Ovary (tissue), 9 donors: Measurements from ENCODE around the gene CLDN18. TPM values are rescaled to one million over a fixed set of nuclear protein-coding genes. Genes with fewer than 3 reads are reported as not detected.

Source experiments
- DNase-seq, 5 donors: peaks; one replicate each; pipeline ENCODE4 v3.0.0-alpha.2; 2019 to 2020
- H3K27ac ChIP-seq, 2 donors: fragments of 200-600 bp; one replicate each; pipeline versions ENCODE4 v1.5.1 to v1.8.0; 2019 to 2022
- H3K27me3 ChIP-seq: fragments of 200-600 bp; one replicate; pipeline ENCODE4 v1.8.0; 2022
- H3K36me3 ChIP-seq: fragments of 200-600 bp; sonication (generic); one replicate; pipeline ENCODE4 v1.5.1; 2019
- H3K4me1 ChIP-seq: one replicate; pipeline ENCODE4 v1.8.1; 2013; ENCODE audit warnings: mild to moderate bottlenecking, moderate library complexity; ENCODE audit not compliant: insufficient read depth
- H3K4me3 ChIP-seq: fragments of 200-600 bp; sonication (generic); one replicate; pipeline ENCODE4 v1.5.1; 2017
- H3K9me3 ChIP-seq, 2 donors: fragments of 200-600 bp in 1 of 2; sonication (generic) in 1 of 2; one replicate each; pipeline versions ENCODE4 v1.5.1 to v1.8.1; 2013 to 2019; ENCODE audit warnings: mild to moderate bottlenecking in 1 of 2, moderate library complexity in 1 of 2
- EP300 ChIP-seq: sonication (generic); formaldehyde crosslinking; IDR thresholded peaks from one replicate; pipeline ENCODE4 v1.6.1; 2017; ENCODE audit warnings: antibody characterized with exemption
- POLR2A ChIP-seq: fragments of 450-650 bp; IDR thresholded peaks from one replicate; pipeline ENCODE4 v1.6.1; 2017; ENCODE audit warnings: antibody characterized with exemption, mild to moderate bottlenecking, moderate library complexity
- WGBS, 3 donors: extraction: QIAGEN DNeasy Blood & Tissue Kit in 1 of 3; methylation state at CpG; one replicate each; pipeline versions ENCODE4 v1.1.5 to v1.1.7; 2013 to 2017; 5-methylcytosine and 5-hydroxymethylcytosine counted together
- intact Hi-C, 4 donors: fragments of 100-400 bp; cut with DNase I; formaldehyde crosslinking; loops; one replicate each; pipeline versions ENCODE4 v1.11.0 to v1.15.1; 2022 to 2023
- polyA plus RNA-seq, 2 donors: library from polyadenylated mRNA; stranded (reverse); fragments of 200-250 nt in 1 of 2; fragments of 350-450 nt in 1 of 2; fragmentation: Illumina TruSeq in 1 of 2; extraction: RNeasy Lipid Tissue Mini Kit (QIAGEN cat#74804) in 1 of 2; gene quantifications; one replicate each; pipeline ENCODE4 v1.2.3, GENCODE V29; 2013 to 2014
- total RNA-seq, 7 donors: library from RNA; depleted of rRNA in 2 of 7; stranded (reverse); fragments of >200 nt in 2 of 7; fragmentation: NEBNext Ultra II Directional in 3 of 7; extraction: Animal tissue kit (Norgen Biotek cat#: 25700) in 3 of 7; gene quantifications; one replicate each; pipeline versions ENCODE4 v1.1.0 to v1.2.4, GENCODE V29; 2016 to 2023
- TF ChIP-seq, protein P1 (sequence below), 3 donors: fragments of 450-650 bp in 2 of 3; fragments of 200-600 bp in 1 of 3; IDR thresholded peaks; one replicate each; pipeline versions ENCODE4 v1.5.1 to v1.8.0; 2016 to 2022; ENCODE audit warnings: antibody characterized with exemption in 3 of 3, mild to moderate bottlenecking in 1 of 3
- donor health status: DM: no; HTN: no; CAD: no; lungs with moderate emphysema.
- donor health status: DM: no; HTN: no; CAD: no.
- donor health status: Bipolar disorder and iron deficiency.
- donor health status: DM: yes; HTN: yes; CAD: no.
- donor health status: DM: no; HTN: no; CAD: no.
- donor health status: DM: yes; HTN: yes; CAD: no.

CLDN18 gene
- total and polyA plus RNA-seq, 9 donors: 0.08 to 0.31 (median 0.11) TPM; not detected in 6

GRCh38 chr3:138078901-138079344 lies 69.0 kb downstream of the CLDN18 start:
- no peak for DNase-seq
- intact Hi-C loops: no loop called here
- 0 to 66% (median 3%) methylated on average over 1 of the region's 1 CpG for WGBS, 3 donors
- Histone ChIP-seq H3K4me1 (peaks cover 7% of the 10 kb centered on the region), H3K27ac (no peak overlapping the region), H3K27me3 (no peaks in the 10 kb centered on the region), H3K9me3 (no peaks in the 10 kb centered on the region), H3K4me3 (no peak overlapping the region), H3K36me3 (no peaks in the 10 kb centered on the region)
- TF ChIP-seq POLR2A (no peak), EP300 (no peak)
- TF ChIP-seq, protein P1, sequence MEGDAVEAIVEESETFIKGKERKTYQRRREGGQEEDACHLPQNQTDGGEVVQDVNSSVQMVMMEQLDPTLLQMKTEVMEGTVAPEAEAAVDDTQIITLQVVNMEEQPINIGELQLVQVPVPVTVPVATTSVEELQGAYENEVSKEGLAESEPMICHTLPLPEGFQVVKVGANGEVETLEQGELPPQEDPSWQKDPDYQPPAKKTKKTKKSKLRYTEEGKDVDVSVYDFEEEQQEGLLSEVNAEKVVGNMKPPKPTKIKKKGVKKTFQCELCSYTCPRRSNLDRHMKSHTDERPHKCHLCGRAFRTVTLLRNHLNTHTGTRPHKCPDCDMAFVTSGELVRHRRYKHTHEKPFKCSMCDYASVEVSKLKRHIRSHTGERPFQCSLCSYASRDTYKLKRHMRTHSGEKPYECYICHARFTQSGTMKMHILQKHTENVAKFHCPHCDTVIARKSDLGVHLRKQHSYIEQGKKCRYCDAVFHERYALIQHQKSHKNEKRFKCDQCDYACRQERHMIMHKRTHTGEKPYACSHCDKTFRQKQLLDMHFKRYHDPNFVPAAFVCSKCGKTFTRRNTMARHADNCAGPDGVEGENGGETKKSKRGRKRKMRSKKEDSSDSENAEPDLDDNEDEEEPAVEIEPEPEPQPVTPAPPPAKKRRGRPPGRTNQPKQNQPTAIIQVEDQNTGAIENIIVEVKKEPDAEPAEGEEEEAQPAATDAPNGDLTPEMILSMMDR (IDR thresholded peaks at IDR 0.05): no peak

DNA sequence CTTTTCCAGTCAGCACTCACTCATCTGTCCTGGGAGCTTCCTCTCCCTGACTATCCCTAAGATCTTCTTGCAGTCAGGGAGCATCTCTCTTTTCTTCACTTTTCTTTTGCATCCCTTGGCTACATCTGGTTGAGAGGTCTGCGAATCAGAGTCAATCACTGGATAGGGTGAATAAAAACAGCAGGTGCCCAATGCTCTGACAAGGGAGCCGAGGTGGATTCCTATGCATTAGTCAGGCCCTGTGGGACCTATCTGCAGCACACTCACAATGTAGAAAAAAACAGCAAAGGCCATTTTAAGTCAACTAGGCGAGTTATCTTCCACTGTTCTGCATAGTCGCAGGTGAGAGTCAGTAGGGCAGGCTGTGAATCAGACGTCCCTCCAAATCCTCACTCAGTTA lies 69.9 kb downstream of the CLDN18 start:
- Histone ChIP-seq H3K27me3 (no peaks in the 10 kb centered on the region), H3K4me3 (no peak overlapping the region), H3K9me3 (no peaks in the 10 kb centered on the region), H3K27ac (no peak overlapping the region), H3K36me3 (no peaks in the 10 kb centered on the region), H3K4me1 (peaks cover 7% of the 10 kb centered on the region)
- intact Hi-C loops: no loop called here
- TF ChIP-seq, protein P1 (IDR thresholded peaks at IDR 0.05): no peak
- TF ChIP-seq EP300 (no peak), POLR2A (no peak)
- no peak for DNase-seq
- WGBS, 3 donors: 95 to 97% (median 96%) methylated on average over 5 of the region's 5 CpGs

DNA sequence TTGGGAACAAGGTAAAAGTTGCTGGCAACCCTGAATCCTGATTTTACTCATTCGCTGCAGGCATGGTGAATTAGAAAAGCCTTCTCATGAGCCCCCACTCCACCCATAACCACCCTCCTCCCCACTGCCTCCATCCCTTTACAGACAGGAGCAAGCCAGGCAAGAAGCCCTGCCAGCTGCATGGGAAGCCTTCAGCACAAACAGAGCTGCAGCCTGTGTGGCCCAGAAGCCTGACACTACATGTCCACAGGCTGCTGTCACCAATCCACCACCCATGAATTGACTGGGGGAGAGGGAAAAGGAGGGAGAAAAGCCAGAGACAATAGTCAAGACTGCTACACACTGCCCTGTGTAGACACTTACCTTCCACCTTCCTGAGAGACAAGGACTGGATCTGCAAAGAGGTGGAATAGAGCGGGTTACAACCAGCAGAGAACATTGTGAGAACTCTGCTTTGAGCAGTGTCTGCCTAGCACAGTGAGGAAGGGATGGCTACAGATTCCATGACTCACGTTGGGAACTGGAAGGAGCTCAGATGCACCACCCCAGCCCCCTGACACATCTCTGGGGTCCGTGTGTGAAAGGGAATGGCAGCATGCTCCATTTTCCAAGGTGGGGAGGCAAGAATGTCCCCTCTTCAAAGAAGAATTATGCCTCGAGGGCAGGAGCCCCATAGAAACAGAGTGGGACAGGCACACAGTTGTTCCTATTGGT lies 71.6 kb downstream of the CLDN18 start:
- Histone ChIP-seq H3K36me3 (no peaks in the 10 kb centered on the region), H3K4me1 (peaks cover 7% of the 10 kb centered on the region), H3K27me3 (no peaks in the 10 kb centered on the region), H3K9me3 (no peaks in the 10 kb centered on the region), H3K4me3 (no peak overlapping the region), H3K27ac (peak overlapping the region in 1 of 2 donors; percentile 41)
- intact Hi-C loops: no loop called here
- TF ChIP-seq, protein P1 (IDR thresholded peaks at IDR 0.05): no peak
- no peak for TF ChIP-seq POLR2A
- no peak for TF ChIP-seq EP300
- no peak for DNase-seq
- WGBS, 3 donors: 39 to 47% (median 41%) methylated on average over 5 of the region's 5 CpGs

DNA sequence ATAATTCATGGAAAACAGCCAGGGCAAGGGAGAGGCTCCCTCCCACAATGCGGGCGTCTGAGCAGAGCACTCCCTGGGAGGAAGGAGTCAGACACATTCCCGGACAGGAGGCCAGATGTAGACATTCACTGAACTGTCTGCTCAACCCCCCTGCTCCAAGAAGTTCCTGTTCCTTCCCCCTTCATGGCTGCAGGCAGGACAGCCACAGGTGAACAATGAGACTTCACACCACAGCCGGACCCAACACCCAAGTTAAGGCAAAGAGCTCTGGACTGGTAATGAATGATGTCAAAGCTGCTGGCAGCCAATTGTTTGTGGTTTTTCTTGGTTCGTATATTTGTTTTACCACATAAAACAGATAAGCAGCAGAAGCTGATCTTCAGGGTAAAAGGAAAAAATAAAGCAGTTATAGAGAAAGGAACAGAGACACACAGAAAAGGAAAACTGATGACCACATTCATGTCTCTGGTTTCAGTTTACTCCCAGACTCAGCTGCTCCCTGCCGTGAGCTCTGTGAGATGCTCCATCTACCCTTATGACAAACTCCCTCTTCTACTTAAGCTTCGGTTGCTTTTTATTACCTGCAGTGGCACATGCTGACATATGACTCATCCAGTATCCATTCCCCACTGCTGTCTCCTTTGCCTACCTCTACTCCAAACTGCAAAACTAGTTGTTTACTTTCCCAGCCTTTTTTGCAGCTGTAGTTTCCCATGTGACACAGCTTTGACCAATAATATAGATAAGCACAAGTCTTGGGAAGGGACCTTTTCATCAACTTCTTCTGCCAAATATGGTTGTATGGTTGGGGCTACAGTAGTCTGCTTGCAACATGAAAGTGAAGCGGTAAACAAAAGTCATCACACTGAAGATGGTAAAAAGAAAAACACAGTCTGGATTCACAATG lies 72.4 kb downstream of the CLDN18 start:
- Histone ChIP-seq H3K4me1 (peaks cover 7% of the 10 kb centered on the region), H3K9me3 (no peaks in the 10 kb centered on the region), H3K27ac (peak overlapping the region in 1 of 2 donors; percentile 41), H3K4me3 (no peak overlapping the region), H3K27me3 (no peaks in the 10 kb centered on the region), H3K36me3 (no peaks in the 10 kb centered on the region)
- TF ChIP-seq, protein P1 (IDR thresholded peaks at IDR 0.05): no peak
- no peak for TF ChIP-seq EP300
- no peak for TF ChIP-seq POLR2A
- intact Hi-C loops: no loop called here
- peak in 4 of 5 donors; percentile 21 to 60 (median 48) for DNase-seq
- WGBS, 3 donors: 8 to 12% (median 9%) methylated on average over 8 of the region's 8 CpGs
